HepG2 (cell line): Measurements from ENCODE around the gene HS3ST5. TPM values are rescaled to one million over a fixed set of nuclear protein-coding genes. Genes with fewer than 3 reads are reported as not detected.

Source experiments
- ATAC-seq: fragments of 200-7000 bp; cut with Tn5 transposase; 3 replicates; pipeline ENCODE4 v1.9.1; 2020; ENCODE audit warnings: mild to moderate bottlenecking, moderate library complexity
- BruUV-seq: library from RNA; stranded (reverse); fragments of 400-500 nt; replicated peaks from 2 replicates; lab custom pipeline; 2021; lab: Mats Ljungman, UMichigan
- CTCF ChIA-PET: fragments of 300-600 bp; formaldehyde crosslinking; extraction: SDS; loops from one replicate; lab custom pipeline; 2021; ENCODE audit warnings: low total read pairs, inconsistent platforms, low intra/inter-chr PET ratio; lab: Yijun Ruan, JAX
- POLR2A ChIA-PET: fragments of 350-600 bp; sonication (Branson Sonifier 250); formaldehyde crosslinking; loops from one replicate; lab custom pipeline; 2020; ENCODE audit warnings: antibody characterized with exemption, inconsistent platforms; lab: Yijun Ruan, JAX
- DNase-seq: peaks from one replicate; pipeline ENCODE4 v3.0.0-alpha.2; 2015; ENCODE audit warnings: low spot score
- FAIRE-seq: peaks from 3 replicates; lab custom pipeline; 2011; peaks lifted over from hg19 to GRCh38; lab: Jason Lieb, UNC
- H2AFZ ChIP-seq: one replicate; pipeline ENCODE4 v1.6.1; 2011; ENCODE audit warnings: low read length, inconsistent platforms
- H3K27ac ChIP-seq: fragments of 300-600 bp; 3 replicates; pipeline ENCODE4 v1.8.0; 2011; ENCODE audit warnings: mixed run types, mild to moderate bottlenecking, mixed read lengths, low read length, inconsistent platforms; ENCODE audit not compliant: insufficient read depth; ENCODE audit errors: extremely low read length
- H3K27me3 ChIP-seq, 2 experiments: fragments of 200-600 bp in 1 of 2; 2 replicates in 1 of 2; 3 replicates in 1 of 2; pipeline versions ENCODE4 v1.6.0 to v1.8.0; 2011; ENCODE audit warnings: low read length in 2 of 2, mild to moderate bottlenecking in 2 of 2, moderate library complexity in 2 of 2, inconsistent platforms in 1 of 2; ENCODE audit not compliant: insufficient read depth in 2 of 2, control insufficient read depth in 1 of 2
- H3K36me3 ChIP-seq, 2 experiments: fragments of 200-600 bp in 1 of 2; replicated peaks in 1 of 2; 2 replicates in 1 of 2; 3 replicates in 1 of 2; pipeline versions ENCODE4 v1.5.1 to v1.8.0; 2011; ENCODE audit warnings: low read length in 2 of 2, inconsistent platforms in 1 of 2; ENCODE audit not compliant: insufficient read depth in 2 of 2, control insufficient read depth in 1 of 2
- H3K4me1 ChIP-seq: 2 replicates; pipeline ENCODE4 v1.5.1; 2012; ENCODE audit warnings: low read length, inconsistent platforms; ENCODE audit not compliant: insufficient read depth
- H3K4me2 ChIP-seq: 2 replicates; pipeline ENCODE4 v1.6.0; 2011; ENCODE audit warnings: low read depth, low read length, inconsistent platforms
- H3K4me3 ChIP-seq, 3 experiments: fragments of 200-600 bp in 1 of 3; sonication (generic), shearing (Covaris generic) in 1 of 3; replicated peaks in 1 of 3; 2 replicates each; pipeline ENCODE4 v1.5.1; 2011 to 2016; ENCODE audit warnings: low read length in 3 of 3, inconsistent platforms in 2 of 3, low read depth in 2 of 3, mild to moderate bottlenecking in 2 of 3, control low read depth in 1 of 3, mixed read lengths in 1 of 3; ENCODE audit not compliant: insufficient read depth in 1 of 3
- H3K79me2 ChIP-seq: one replicate; pipeline ENCODE4 v1.6.1; 2011; ENCODE audit warnings: low read length, inconsistent platforms; ENCODE audit not compliant: insufficient read depth
- H3K9ac ChIP-seq: 2 replicates; pipeline ENCODE4 v1.6.0; 2011; ENCODE audit warnings: mild to moderate bottlenecking, low read depth, low read length, inconsistent platforms; ENCODE audit not compliant: insufficient read depth
- H3K9me3 ChIP-seq: 2 replicates; pipeline ENCODE4 v1.5.1; 2012; ENCODE audit warnings: mild to moderate bottlenecking, low read length
- H4K20me1 ChIP-seq: 2 replicates; pipeline ENCODE4 v1.6.0; 2011; ENCODE audit warnings: inconsistent platforms, mild to moderate bottlenecking, low read length, moderate library complexity; ENCODE audit not compliant: insufficient read depth
- HOXA9 ChIP-seq: sonication (generic); formaldehyde crosslinking; IDR thresholded peaks from 2 replicates; pipeline ENCODE4 v1.8.1; 2022; ENCODE audit warnings: missing genetic modification reagents, mild to moderate bottlenecking, moderate library complexity, borderline replicate concordance
- RARA ChIP-seq: IDR thresholded peaks from 2 replicates; pipeline ENCODE4 v1.6.1; 2016; ENCODE audit warnings: missing genetic modification reagents, missing compliant biosample characterization
- ZNF24 ChIP-seq: fragments of 450-650 bp; IDR thresholded peaks from 2 replicates; pipeline ENCODE4 v1.6.1; 2017; ENCODE audit warnings: antibody characterized with exemption, mild to moderate bottlenecking
- ZNF317 ChIP-seq: sonication (generic); formaldehyde crosslinking; IDR thresholded peaks from 2 replicates; pipeline ENCODE4 v1.5.0; 2020; ENCODE audit warnings: mild to moderate bottlenecking, missing genetic modification reagents
- ZNF672 ChIP-seq: sonication (generic); formaldehyde crosslinking; IDR thresholded peaks from 2 replicates; pipeline ENCODE4 v1.8.1; 2022; ENCODE audit warnings: missing genetic modification reagents
- WGBS: methylation state at CpG from one replicate; pipeline ENCODE4 v1.1.6; 2017; ENCODE audit warnings: low lambda C conversion rate; 5-methylcytosine and 5-hydroxymethylcytosine counted together
- in situ Hi-C: cut with HindIII; loops from 2 replicates; pipeline ENCODE4 v1.10.0; 2017; ENCODE audit warnings: low pct_unique_long_range_greater_than_20kb; ENCODE audit not compliant: extremely low pct_ligation_motif_present
- intact Hi-C: fragments of 100-400 bp; cut with micrococcal nuclease; formaldehyde crosslinking; loops from one replicate; pipeline ENCODE4 v1.10.0; 2022; ENCODE audit not compliant: unreplicated experiment
- polyA plus RNA-seq, 8 experiments: library from polyadenylated mRNA; depleted of rRNA in 3 of 8; stranded (reverse) in 7 of 8; unstranded in 1 of 8; fragments of >200 nt; fragmentation: Illumina TruSeq in 4 of 8; extraction: Trizol in 4 of 8; gene quantifications; 2 replicates each; pipeline versions ENCODE4 v1.2.1 to v1.2.3, GENCODE V29; 2011 to 2016; ENCODE audit warnings: low read depth in 4 of 8, missing spikeins in 1 of 8, mixed read lengths in 1 of 8; ENCODE audit not compliant: insufficient read depth in 1 of 8
- total RNA-seq, 5 experiments: library from RNA; depleted of rRNA; stranded (reverse); fragments of >200 nt; fragmentation: Illumina TruSeq; extraction: Trizol; gene quantifications; 2 replicates each; pipeline ENCODE4 v1.2.3, GENCODE V29; 2016; ENCODE audit warnings: low read depth in 1 of 5
- TF ChIP-seq, protein P1 (sequence below): sonication (generic); formaldehyde crosslinking; IDR thresholded peaks from 2 replicates; pipeline ENCODE4 v1.4.0; 2020; ENCODE audit warnings: mild to moderate bottlenecking, missing genetic modification reagents, borderline replicate concordance
- TF ChIP-seq, protein P2 (sequence below): sonication (generic); formaldehyde crosslinking; IDR thresholded peaks from 2 replicates; pipeline ENCODE4 v1.8.1; 2023; ENCODE audit warnings: mild to moderate bottlenecking, moderate library complexity, missing genetic modification reagents
- TF ChIP-seq, protein P3 (sequence below): sonication (generic); formaldehyde crosslinking; IDR thresholded peaks from 2 replicates; pipeline ENCODE4 v1.9.0; 2021; ENCODE audit warnings: missing genetic modification reagents, mild to moderate bottlenecking, borderline replicate concordance
- TF ChIP-seq, protein P4 (sequence below): sonication (generic); formaldehyde crosslinking; IDR thresholded peaks from 2 replicates; pipeline ENCODE4 v1.9.0; 2021; ENCODE audit warnings: mild to moderate bottlenecking, missing genetic modification reagents
- TF ChIP-seq, protein P5 (sequence below): sonication (generic); formaldehyde crosslinking; IDR thresholded peaks from 2 replicates; pipeline ENCODE4 v1.8.0; 2022; ENCODE audit warnings: missing genetic modification reagents, mild to moderate bottlenecking, borderline replicate concordance

The HS3ST5 gene
- total and polyA plus RNA-seq, 2 of the 13 experiments (the other 11 are each of a cell fraction or from before 2014, with no cell fraction given), result 1.1 to 1.6 TPM

- TF ChIP-seq, protein P1, sequence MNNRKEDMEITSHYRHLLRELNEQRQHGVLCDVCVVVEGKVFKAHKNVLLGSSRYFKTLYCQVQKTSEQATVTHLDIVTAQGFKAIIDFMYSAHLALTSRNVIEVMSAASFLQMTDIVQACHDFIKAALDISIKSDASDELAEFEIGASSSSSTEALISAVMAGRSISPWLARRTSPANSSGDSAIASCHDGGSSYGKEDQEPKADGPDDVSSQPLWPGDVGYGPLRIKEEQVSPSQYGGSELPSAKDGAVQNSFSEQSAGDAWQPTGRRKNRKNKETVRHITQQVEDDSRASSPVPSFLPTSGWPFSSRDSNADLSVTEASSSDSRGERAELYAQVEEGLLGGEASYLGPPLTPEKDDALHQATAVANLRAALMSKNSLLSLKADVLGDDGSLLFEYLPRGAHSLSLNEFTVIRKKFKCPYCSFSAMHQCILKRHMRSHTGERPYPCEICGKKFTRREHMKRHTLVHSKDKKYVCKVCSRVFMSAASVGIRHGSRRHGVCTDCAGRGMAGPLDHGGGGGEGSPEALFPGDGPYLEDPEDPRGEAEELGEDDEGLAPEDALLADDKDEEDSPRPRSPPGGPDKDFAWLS (CRISPR knock-in tag), result no peak
- TF ChIP-seq, protein P2, sequence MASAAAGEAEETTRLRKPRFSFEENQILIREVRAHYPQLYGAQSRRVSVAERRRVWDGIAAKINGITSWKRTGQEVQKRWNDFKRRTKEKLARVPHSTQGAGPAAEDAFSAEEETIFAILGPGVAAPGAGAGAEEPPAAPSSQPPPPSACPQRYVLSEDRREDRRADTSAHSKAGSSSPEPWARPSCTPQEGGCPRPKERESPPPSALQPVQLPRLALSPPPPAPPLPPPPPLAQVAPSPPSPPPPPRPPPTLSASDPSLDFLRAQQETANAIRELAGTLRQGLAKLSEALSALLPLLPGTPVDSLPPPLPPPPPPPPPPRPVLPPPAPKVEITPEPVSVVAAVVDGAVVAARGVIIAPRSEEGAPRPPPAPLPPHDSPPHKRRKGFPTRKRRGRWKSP, result no peak
- TF ChIP-seq ZNF24 (no peak), ZNF672 (CRISPR knock-in tag) (no peak)
- TF ChIP-seq, protein P3, sequence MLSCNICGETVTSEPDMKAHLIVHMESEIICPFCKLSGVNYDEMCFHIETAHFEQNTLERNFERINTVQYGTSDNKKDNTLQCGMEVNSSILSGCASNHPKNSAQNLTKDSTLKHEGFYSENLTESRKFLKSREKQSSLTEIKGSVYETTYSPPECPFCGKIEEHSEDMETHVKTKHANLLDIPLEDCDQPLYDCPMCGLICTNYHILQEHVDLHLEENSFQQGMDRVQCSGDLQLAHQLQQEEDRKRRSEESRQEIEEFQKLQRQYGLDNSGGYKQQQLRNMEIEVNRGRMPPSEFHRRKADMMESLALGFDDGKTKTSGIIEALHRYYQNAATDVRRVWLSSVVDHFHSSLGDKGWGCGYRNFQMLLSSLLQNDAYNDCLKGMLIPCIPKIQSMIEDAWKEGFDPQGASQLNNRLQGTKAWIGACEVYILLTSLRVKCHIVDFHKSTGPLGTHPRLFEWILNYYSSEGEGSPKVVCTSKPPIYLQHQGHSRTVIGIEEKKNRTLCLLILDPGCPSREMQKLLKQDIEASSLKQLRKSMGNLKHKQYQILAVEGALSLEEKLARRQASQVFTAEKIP, result no peak
These were observed 278.0 kb downstream of the HS3ST5 start (continued) for GRCh38 chr6:114064862-114065261.

DNA sequence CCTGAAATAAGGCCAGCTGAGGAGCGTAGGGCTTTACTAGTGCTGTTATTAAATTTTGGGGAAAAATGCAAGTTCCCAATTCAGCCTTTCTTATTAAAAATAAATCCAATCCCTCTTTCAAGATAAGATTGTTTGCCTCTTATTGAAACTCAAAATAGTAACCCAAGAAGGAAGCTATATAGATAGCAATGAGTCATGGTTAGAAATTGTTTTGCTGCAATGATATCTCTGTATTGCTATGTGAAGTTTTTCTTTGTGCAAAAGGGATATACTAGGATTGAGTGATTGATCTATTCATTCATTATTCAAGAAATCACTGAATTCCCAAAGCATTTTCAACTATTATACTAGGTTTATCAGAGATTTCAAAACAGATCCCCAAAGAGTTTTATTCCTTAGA, 278.9 kb downstream of the HS3ST5 start:
- H3K9me3 ChIP-seq, result no peaks in the 10 kb centered on the region
- 91% methylated on average over 1 of the region's 1 CpG for WGBS
- H3K4me1 ChIP-seq, result no peaks in the 10 kb centered on the region
- H3K4me3 ChIP-seq, result no peak overlapping the region
- H3K36me3 ChIP-seq, result no peaks in the 10 kb centered on the region
- POLR2A ChIA-PET, result no interaction called here
- no peak overlapping the region for H2AFZ ChIP-seq
- CTCF ChIA-PET, result no interaction called here
- in situ Hi-C loops (no loop called here), intact Hi-C loops (no loop called here)
- H4K20me1 ChIP-seq, result no peaks in the 10 kb centered on the region
- H3K4me2 ChIP-seq, result no peak overlapping the region
- BruUV-seq, result no TSS peak
- ATAC-seq (no peak), FAIRE-seq (no peak), DNase-seq (no peak)
- H3K27ac ChIP-seq, result no peak overlapping the region
- H3K9ac ChIP-seq, result no peak overlapping the region
- no peaks in the 10 kb centered on the region for H3K79me2 ChIP-seq
- TF ChIP-seq, protein P4, sequence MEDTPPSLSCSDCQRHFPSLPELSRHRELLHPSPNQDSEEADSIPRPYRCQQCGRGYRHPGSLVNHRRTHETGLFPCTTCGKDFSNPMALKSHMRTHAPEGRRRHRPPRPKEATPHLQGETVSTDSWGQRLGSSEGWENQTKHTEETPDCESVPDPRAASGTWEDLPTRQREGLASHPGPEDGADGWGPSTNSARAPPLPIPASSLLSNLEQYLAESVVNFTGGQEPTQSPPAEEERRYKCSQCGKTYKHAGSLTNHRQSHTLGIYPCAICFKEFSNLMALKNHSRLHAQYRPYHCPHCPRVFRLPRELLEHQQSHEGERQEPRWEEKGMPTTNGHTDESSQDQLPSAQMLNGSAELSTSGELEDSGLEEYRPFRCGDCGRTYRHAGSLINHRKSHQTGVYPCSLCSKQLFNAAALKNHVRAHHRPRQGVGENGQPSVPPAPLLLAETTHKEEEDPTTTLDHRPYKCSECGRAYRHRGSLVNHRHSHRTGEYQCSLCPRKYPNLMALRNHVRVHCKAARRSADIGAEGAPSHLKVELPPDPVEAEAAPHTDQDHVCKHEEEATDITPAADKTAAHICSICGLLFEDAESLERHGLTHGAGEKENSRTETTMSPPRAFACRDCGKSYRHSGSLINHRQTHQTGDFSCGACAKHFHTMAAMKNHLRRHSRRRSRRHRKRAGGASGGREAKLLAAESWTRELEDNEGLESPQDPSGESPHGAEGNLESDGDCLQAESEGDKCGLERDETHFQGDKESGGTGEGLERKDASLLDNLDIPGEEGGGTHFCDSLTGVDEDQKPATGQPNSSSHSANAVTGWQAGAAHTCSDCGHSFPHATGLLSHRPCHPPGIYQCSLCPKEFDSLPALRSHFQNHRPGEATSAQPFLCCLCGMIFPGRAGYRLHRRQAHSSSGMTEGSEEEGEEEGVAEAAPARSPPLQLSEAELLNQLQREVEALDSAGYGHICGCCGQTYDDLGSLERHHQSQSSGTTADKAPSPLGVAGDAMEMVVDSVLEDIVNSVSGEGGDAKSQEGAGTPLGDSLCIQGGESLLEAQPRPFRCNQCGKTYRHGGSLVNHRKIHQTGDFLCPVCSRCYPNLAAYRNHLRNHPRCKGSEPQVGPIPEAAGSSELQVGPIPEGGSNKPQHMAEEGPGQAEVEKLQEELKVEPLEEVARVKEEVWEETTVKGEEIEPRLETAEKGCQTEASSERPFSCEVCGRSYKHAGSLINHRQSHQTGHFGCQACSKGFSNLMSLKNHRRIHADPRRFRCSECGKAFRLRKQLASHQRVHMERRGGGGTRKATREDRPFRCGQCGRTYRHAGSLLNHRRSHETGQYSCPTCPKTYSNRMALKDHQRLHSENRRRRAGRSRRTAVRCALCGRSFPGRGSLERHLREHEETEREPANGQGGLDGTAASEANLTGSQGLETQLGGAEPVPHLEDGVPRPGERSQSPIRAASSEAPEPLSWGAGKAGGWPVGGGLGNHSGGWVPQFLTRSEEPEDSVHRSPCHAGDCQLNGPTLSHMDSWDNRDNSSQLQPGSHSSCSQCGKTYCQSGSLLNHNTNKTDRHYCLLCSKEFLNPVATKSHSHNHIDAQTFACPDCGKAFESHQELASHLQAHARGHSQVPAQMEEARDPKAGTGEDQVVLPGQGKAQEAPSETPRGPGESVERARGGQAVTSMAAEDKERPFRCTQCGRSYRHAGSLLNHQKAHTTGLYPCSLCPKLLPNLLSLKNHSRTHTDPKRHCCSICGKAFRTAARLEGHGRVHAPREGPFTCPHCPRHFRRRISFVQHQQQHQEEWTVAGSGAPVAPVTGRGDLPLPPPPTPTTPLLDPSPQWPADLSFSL (CRISPR knock-in tag), result no peak
- TF ChIP-seq ZNF317 (CRISPR knock-in tag) (no peak), RARA (no peak), HOXA9 (CRISPR knock-in tag) (no peak)
- TF ChIP-seq, protein P5, sequence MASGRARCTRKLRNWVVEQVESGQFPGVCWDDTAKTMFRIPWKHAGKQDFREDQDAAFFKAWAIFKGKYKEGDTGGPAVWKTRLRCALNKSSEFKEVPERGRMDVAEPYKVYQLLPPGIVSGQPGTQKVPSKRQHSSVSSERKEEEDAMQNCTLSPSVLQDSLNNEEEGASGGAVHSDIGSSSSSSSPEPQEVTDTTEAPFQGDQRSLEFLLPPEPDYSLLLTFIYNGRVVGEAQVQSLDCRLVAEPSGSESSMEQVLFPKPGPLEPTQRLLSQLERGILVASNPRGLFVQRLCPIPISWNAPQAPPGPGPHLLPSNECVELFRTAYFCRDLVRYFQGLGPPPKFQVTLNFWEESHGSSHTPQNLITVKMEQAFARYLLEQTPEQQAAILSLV (CRISPR knock-in tag), result no peak
- H3K27me3 ChIP-seq, result no peaks in the 10 kb centered on the region
